Measurements from ENCODE around the gene FBXL4.

- TF ChIP-seq, protein P1, sequence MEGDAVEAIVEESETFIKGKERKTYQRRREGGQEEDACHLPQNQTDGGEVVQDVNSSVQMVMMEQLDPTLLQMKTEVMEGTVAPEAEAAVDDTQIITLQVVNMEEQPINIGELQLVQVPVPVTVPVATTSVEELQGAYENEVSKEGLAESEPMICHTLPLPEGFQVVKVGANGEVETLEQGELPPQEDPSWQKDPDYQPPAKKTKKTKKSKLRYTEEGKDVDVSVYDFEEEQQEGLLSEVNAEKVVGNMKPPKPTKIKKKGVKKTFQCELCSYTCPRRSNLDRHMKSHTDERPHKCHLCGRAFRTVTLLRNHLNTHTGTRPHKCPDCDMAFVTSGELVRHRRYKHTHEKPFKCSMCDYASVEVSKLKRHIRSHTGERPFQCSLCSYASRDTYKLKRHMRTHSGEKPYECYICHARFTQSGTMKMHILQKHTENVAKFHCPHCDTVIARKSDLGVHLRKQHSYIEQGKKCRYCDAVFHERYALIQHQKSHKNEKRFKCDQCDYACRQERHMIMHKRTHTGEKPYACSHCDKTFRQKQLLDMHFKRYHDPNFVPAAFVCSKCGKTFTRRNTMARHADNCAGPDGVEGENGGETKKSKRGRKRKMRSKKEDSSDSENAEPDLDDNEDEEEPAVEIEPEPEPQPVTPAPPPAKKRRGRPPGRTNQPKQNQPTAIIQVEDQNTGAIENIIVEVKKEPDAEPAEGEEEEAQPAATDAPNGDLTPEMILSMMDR (IDR thresholded peaks at IDR 0.05; ENCODE audit: control extremely low read depth in 1 of 3, insufficient read depth in 1 of 3, low read depth in 1 of 3, low read length in 3 of 3) = no peak
- TF ChIP-seq RAD21 (IDR thresholded peaks at IDR 0.05 in 1 of 2, conservative IDR thresholded peaks at IDR 0.05 in 1 of 2; ENCODE audit: low read depth in 2 of 2, low read length in 2 of 2) (no peak), KDM1A (IDR thresholded peaks at IDR 0.05; ENCODE audit: borderline replicate concordance, low read length) (peak; percentile 22; the same call in 1 of the 2 replicates), SIN3A (conservative IDR thresholded peaks at IDR 0.05 in 1 of 2, IDR thresholded peaks at IDR 0.05 in 1 of 2; ENCODE audit: low read depth in 1 of 2, low read length in 2 of 2) (peak; percentile 33 to 65; a peak in 1 of 4 replicates), KDM5A (IDR thresholded peaks at IDR 0.05; ENCODE audit: low read length) (no peak), SIX5 (IDR thresholded peaks at IDR 0.05; ENCODE audit: low read depth, low read length) (no peak), EZH2 (IDR thresholded peaks at IDR 0.05; ENCODE audit: low read depth, low read length, severe bottlenecking) (no peak), HDAC6 (IDR thresholded peaks at IDR 0.05; ENCODE audit: low read depth, low read length) (no peak), TEAD4 (IDR thresholded peaks at IDR 0.05; ENCODE audit: low read depth, low read length) (no peak)
Observed at GRCh38 chr6:98834060-98835031, 113.4 kb downstream of the FBXL4 start, which contains the start of gene POU3F2.

Data from H1 (cell line).